Stimulated activated CD4-positive, alpha-beta T cell treated with anti-CD3 and anti-CD28 coated beads, TNF-alpha, amount 100 ng/mL, for 48 hours (primary cell): Measurements from ENCODE around the gene MARK3.

Source experiments
- DNase-seq, 3 donors: peaks; one replicate each; pipeline ENCODE4 v3.0.0-alpha.2; 2020; ENCODE audit warnings: low read depth in 3 of 3

MARK3 gene

DNA sequence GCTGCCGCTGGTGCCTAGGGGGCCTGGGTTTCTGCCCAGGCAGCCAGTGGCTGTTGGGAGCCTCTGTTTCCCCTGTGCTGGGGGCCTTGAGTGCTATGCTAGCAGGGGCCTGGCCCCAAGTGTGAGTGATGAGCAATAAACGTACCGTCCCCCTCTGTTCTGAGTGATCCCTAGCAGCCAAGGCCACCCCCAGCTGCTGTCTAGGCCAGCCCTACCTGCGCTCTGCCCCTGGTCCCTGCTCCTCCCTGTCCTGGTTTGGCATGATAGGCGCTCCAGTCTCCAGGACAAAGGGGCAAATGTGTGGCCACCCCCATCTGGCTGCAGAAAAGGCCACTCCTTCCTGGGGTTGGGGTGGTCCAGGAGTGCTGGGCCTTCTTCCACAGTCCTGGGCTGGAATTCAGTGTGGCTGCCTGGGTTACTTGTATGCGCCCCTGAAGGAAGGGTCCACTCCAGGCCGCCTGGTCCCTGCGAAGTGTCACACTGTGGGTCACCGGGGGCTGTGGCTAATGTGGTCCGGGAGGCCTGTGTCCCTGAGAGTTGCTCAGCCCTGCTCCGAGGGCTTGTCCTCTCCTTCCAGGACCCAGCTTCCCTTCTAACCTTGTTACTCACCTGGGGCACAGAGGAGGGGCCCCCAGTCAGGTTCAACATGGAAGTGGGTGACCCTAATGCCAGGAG lies 150.8 kb downstream of the MARK3 start:
- DNase-seq, result no peak

DNA sequence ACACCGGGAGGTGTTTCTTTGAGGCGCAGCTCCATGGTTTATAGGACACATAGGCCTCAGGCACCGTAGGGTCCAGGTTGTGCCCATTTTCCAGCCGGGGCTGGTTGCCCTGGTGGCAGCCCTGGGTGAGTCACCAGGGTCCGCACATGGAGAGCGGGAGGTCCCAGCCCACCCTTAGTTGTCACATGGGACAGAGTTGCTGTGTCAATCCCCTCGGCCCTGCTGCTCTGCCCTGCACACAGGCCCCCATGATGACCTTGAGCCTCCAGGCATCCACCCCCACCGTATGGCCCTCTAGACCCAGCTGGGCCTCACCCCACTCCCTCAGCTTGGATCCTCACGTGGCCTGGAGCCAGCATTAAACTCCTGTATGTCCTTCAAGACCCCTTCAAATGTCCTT lies 151.5 kb downstream of the MARK3 start:
- DNase-seq, result no peak

DNA sequence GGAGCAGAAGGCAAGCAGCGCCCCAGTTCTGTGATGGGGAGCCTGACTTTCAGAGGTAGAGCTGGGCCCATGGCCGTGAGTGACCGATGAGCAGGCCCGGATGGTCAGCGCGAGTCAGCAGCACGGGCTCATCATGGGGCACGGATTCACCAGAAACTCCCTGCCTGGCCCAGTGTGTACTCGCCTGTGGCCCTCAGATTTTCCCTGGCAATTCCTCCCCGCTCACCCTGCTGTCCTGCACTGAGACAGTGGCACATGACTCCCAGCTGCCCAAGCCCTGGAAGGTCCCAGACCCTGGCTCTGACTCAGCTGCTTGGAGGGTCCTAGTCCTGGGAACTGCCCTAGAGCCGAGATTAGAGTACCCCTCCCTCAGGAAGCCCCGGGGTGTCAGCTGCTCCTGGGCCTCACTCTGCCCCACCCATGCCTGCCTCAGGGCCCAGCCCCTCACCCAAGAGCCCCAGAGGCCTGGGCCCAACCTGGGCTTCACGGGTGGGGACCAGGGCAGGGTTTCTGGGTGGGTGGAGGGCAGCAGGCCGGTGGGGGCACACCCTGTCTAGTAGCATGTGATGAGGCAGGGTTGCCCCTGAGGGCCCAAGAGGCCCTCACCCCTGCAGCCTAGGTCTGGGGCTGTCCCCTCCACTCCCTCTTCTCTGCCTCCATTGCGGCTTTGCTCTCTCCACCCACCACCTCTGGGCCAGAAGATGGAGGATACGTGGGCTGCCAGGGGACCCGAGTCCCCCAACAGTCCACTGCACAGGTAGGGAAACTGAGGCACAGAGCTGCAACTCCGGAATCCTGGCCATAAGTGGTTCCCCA lies 152.2 kb downstream of the MARK3 start:
- DNase-seq, result no peak

DNA sequence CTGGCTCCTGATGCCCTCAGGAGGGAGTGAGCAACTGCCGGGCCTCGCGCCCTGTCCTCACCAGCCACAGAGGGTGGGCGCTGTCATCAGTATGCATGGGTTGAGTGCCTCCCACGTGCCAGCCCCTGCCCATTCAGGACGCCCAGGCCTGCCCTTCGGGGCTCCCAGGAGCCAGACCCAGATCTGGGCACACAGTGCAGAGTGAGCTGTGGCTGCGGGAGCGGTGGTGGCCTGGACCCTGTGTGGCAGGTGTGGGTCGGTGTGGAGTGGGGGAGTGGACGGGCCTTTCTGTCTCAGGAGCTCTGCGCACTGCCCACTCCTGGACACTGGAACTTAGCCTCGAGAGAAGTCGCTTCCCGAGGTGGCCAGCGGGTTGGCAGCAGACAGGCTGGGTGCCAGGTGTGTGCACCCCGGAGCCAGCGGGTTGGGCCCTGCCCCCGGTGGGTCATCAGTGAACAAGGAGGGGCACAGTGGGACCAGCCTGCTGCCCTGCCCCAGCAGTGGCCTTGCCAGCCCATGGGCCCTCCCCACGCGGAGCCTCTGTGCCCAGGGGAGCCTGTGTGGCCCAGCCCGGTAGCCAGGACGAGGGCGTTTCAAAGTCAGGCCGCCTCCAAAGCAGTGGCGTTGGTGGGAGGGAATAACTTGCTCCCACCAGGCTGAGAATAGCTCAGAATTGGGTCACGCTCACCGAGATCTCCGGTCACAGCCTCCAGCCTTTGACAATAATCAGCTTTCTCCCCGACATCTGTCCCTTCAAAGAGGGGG lies 153.3 kb downstream of the MARK3 start:
- no peak for DNase-seq

DNA sequence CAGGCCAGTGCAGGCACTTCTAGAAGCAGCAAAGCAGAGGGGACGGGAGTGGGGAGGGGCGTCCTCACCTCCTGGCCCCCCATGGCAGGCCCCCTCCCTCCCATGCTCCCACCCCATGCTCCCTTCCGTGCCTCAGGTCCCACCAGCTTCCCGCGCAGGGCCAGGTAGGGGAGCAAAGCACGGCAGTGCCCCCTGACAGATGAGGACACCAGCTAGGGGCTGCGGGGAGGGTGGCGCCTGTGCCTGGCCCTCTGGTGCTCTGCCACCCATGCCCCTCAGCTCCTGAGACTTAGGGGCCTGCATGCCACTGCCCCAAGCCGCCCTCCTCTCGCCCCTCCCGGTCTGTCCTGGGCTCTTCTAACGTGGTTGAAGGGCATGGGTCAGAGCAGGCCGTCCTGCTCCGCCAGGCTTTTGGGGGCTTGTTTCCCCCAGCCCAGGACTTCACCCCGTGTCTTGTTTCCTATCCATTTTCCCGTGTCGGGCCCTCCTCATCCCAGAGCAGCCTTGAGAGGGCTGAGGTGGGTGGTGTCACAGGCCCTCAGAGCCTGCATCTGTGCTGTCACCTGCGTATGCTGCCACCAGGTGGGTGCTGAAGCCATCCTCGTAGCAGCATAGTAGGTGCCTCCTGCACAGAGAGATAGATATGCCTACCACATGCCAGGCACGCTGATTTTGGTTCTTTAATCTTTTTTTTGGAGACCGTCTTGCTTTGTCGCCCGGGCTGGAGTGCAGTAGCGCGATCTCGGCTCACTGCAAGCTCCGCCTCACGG lies 154.0 kb downstream of the MARK3 start:
- DNase-seq, result no peak

DNA sequence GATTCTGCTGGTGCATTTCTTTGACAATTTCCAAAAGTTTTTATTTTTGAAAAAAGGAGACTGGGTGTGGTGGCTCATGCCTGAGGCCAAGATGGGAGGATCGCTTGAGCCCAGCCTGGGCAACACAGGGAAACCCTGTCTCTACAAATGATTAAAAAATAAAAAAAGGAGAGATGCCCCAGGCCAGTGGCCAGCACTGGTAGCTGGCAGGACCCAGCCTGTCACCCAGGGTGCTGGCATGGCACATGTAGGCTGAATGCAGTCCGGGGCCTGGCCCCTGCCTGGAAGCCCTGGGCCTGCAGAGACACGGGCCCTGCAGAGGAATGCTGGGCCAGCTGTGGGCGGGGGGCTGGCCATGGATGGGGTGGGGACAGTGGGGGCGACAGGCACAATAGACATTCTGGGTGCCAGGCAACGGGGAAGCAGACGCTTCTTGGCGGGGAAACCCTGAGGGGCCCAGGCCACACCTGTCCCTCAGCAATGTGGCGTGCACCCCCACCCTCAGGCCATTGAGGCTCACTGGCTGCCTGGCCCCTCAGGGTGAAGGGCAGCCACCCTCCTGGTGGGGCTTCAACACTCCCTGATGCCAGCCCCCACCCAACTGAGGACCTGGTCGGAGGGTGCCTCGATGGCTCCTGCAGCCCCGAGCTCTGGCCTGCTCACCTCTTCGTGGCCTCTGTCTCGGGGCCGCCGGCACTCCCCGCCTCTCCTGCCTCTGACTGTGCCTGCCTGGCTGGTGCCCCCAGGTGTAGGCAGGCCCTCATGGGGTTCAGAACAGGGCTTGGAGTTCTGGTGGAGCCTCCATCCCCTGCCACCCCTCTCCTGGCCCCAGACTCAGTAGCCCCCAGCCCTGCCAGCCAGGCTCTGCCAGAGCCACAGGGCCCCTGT lies 155.8 kb downstream of the MARK3 start:
- DNase-seq, result no peak

DNA sequence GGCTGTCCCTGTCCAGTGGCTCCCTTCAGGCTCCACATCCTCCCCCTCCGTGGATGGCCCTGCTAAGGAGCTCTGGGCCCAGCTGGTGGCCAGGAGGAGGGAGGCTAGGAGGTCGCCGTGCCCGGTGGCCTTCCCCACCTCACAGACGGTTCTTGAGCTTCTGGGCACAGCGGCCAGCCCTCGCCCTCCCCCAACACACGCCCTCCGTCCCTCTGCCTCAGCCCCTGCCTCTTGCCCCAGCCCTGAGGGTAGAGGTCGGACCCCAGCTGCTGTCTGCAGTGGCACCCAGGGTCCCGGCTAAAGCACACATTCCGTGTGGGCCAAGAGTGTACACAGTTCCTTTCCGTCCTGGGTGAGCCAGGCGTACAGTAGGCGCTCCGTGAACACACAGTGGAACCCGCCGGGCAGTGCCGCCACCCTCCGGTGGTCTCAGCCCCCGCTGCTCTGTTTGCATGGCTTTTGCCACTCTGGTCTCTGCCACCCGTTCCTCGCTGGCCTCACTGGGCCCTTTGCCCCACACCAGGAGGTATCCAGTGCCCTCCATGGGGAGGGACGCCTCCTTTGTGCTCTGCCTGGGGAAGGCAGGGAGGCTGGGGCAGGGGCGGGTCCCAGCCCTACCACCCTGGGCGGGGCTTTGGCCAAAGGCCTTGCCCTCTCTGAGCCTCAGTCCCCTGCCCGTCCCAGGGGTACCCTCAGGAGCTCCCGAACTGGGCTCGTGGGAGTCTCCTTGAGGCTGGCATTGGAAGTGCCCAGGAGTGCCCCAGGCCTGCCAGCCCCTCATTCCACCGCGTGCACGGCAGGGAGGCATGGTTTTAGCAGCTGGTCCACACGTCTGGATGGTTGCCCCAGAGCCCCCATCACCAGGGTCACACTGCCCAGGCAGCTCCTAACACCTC lies 156.7 kb downstream of the MARK3 start:
- DNase-seq, result no peak

DNA sequence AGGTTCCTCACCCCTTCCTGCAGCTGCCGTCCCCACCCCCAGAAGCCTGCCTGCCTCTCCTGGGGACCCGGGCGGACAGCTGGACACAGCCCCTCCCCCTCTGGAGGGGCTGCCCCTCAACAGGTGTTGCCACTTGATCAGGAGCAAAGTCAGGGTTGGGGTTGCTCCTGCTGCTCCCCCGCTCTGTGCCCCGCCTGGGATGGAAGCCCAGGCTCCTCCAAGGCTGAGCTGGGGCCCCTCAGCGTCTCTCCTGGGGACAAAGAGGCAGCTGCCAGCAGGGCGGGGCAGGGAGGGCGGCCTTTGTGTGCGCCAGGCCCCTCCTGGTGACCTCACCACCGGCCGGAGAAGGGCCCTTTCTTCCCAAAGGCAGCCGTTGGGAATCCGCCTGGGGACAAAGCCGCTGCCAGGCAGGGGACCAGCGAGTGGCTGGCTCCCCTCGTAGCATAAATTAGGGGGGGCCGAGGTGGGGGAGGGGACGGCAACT lies 157.4 kb downstream of the MARK3 start:
- DNase-seq, result no peak

DNA sequence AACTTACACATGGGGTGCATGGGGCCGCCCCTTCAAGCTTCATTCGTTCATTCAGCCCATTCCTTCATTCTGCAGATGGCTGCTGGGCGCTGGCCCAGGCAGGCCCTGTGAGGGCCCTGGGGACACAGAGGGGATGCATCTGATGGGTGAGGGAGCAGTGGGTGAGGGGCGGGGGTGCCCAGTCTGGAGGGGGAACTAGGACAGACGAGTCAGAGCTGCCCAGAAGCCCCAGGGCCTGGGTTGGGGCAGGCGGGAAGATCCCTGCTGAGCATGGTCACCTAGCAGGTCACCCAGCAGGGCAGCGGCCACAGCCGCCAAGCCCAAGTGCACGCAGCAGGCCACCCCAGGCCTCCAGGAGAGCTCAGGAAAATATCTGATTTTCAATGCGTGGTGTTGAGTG lies 157.9 kb downstream of the MARK3 start:
- no peak for DNase-seq

DNA sequence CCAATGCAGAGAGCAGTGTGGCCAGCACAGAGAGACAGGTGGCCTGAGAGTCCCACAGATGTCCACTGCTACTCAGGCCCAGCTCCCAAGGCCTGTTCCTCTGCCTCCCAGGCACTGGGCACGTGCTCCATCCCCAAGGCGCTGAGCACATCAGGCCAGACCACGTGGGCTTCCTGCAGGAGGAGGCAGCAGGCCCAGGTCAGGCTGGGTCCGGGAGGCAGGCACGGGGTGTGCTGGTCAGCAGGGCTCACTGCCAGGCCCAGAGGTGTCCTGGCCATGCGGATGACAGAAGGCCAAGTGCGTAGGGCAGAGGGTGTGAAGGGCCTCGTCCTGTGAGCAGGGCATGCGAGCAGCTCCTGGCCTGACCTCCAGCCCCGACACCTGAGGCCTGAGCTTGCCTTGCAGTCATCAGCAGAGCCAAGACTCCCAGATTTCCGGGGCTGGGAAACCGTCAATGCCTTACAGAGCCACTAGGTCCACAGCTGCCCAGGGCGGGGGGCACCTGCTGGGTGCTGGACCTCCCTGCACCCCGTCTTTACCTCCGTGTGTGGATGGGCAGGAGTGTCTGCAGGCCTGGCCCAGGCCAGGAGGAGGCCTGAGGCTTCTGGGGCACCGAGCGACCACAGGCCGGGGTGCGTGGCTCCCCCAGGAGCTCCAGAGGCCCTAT lies 158.6 kb downstream of the MARK3 start:
- no peak for DNase-seq

DNA sequence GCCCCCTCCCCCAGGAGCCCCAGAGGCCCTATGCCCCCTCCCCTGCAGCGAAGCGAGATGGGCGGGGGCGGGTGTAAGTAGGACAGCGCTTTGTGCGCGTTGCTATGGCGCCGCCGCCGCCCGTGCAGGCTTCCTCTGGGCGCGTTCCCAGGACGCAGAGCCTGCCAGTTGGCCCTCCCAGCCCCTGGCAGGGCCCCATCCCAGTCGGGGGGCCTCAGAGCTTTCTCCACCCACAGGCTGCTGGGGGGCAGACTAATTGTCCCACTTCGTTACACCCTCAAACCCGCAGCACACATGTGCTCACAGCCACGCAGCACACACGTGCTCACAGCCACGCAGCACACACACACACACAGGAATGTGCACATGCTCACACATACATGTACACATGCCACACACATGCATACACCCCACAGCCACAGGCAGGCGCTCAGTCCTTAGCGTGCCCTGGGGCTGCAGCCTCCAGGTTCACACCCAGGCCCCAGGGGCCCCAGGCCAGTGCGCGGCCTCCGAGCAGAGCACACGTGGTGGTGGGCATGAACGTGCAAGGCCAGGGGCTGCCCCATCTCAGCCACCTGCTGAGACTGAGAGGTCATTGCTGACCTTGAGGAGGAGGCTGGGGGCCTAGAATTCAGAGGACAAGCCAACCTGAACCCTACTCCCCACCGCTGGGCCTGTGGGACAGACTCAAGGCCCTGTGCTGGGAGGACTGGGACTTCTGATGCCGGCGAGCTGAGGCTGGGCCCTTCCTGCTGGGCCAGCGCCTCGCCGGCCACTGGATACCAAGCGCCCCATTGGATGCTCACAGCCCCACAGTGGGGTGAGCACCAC lies 159.4 kb downstream of the MARK3 start:
- no peak for DNase-seq

DNA sequence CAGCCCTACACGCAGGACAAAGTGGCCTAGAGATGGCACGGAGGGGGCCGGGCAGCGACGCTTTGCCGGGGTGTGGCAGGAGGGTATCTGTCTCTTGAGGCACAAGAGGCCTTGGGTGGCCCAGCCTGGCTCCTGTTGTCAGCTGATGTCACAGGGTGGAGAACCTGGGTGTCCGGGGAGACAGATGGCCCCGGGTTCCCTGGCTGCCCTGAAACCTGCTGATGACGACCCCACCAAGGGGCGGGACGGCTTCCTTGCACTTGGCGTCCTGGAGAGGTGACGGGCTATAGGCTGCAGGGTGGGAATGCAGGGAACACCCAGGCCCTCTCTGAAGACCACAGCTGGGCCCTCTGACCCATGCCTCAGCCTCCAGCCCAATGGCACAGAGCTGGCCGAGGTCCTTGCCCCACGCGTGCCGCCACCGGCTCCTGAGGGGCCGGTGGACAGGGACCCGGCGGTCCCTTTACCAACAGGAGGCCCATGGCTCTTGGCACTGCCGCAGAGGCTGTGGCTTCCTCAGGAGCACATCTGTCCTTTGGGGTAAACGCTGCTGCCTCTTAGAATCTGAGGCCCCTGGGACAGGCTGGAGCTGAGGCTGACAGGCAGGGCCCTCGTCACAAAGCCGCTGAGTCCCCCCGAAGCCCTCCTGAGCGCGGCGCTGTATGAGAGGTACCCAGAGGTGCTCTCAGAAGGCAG lies 160.2 kb downstream of the MARK3 start:
- no peak for DNase-seq

DNA sequence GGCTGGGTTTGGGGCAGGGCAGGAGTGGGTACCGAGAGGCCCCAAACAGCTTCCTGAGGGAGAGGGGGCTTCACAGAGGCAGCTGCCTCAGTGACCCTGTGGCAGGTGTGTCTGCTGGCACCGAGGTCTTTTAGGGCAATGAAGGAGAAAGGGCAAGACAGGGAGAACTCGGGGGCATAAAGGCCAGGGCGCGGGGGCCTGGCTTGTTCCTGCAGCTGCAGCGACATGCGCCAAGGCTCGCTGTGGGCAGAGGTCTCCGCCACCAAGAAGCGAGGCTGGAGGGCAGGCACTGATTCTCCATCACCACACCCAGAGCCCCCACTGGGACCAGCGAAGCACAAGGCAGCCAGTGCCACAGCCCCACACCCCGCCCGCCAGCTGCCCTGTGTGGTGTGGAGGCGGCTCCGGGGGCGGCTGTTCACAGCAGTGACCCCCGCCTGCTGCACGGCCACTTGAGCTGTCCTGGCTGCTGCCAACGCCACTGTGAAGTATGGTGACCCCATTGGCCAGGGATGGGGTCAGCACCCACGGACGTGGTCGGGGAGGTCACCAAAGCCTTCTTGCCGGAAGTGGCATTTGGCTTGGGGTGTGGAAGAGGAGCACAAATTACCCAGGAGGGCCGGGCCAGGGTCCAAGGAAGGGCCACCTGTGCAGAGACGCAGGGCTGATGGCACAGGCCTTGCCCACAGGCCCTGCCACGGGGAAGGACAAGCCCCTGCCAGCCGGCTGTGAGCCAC lies 160.9 kb downstream of the MARK3 start:
- no peak for DNase-seq

DNA sequence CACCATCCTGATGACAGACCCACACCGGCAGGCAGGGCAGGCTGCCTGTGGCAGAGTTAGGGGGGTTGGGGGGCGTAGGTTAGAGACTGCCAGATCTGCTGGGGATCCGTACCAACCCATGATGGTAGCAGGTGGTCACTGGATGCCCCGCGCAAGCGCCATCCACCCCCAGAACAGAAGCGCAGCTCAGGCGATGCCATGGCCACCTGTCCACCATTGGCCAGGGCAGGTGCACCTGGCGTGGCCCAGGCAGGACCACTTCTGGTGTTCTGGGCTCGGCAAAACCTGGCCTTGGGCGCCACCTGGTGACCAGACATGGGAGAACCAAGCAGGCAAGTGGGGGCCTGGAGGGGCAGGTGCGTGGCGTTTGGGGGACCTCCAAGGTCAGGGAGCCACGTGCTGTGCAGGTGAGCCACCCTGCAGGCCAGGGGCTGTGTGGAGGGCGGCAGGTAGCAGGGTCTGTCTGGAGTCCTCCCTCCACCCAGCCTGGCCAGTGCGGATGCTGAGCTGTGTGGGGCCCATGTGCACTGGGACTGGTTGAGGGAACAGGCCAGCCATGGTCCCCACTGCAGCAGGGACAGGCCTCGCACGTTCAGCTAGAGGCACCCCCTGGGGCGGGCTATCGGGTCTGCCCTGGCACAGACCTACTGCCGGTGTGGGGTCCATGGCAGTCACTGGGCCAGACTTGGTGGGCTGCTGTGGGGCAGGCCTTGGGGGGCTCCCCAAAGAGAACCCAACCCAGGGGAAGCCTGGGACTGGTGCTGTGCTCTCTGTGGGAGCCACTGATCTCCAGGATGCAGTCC lies 161.6 kb downstream of the MARK3 start:
- DNase-seq, result peak; percentile 53 to 61 (median 56)

DNA sequence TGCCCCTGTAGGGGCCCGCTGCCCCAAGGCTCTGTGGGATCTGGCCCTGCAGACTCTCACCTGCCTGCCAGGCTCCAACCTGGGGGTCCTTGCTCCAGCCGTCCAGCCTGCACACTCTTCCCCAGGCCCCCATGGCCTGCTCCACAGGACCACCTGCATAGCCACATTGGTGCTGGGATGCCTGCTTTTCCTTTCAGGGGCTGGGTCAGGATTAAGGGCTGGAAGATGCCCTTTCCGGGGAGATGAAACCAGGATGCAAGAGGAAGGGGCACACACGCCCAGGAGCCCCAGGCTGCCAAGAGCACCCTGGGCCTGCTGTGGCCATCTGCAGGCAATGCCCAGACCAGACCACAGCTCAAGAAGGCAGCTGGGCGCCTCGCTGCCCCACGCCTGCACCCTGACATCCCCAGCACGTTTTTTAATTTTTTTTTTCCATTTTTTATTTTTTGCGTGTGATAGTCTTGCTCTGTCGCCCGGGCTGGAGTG lies 162.3 kb downstream of the MARK3 start:
- no peak for DNase-seq

DNA sequence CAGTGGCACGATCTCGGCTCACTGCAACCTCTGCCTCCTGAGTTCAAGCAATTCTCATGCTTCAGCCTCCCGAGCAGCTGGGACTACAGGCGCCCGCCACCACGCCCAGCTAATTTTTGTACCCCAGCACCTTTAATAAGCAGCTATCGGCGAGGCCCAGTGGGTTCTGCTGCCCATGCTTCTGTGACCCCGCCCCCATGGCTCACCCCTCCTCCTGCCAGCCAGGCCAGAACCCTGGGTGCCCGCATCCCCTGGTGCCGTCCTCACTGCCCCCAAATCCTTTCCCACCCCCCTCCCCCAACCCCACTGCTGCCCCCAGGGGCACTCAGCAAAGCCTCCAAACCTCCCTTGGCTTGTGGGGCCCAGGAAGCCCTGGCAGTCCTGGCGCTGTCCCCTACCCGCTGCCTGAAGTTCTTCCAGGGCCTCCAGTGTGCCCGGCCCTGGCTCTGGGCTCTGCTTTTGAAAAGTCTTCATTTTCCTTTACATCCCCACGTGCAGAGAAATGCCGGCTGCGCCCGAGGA lies 162.8 kb downstream of the MARK3 start:
- DNase-seq, result no peak
